HEK293 (cell line): Measurements from ENCODE around the gene ERMAP.

Experiments
- BCL6B ChIP-seq: fragments of 450-650 bp; formaldehyde crosslinking; IDR thresholded peaks from 2 replicates; pipeline ENCODE4 v1.5.1; 2017; ENCODE audit warnings: missing biosample characterization, missing genetic modification characterization
- GLIS2 ChIP-seq: fragments of 450-650 bp; formaldehyde crosslinking; IDR thresholded peaks from 2 replicates; pipeline ENCODE4 v1.5.1; 2016; ENCODE audit warnings: missing biosample characterization, missing genetic modification characterization
- KLF10 ChIP-seq: fragments of 450-650 bp; IDR thresholded peaks from 2 replicates; pipeline ENCODE4 v1.5.1; 2018; ENCODE audit warnings: missing biosample characterization, mild to moderate bottlenecking, missing genetic modification characterization
- KLF9 ChIP-seq: fragments of 450-650 bp; formaldehyde crosslinking; IDR thresholded peaks from 2 replicates; pipeline ENCODE4 v1.5.1; 2016; ENCODE audit warnings: missing biosample characterization, missing genetic modification characterization, low read depth
- ZBTB10 ChIP-seq: fragments of 450-650 bp; formaldehyde crosslinking; IDR thresholded peaks from 2 replicates; pipeline ENCODE4 v1.5.1; 2016; ENCODE audit warnings: missing biosample characterization, missing genetic modification characterization
- ZBTB6 ChIP-seq: fragments of 450-650 bp; formaldehyde crosslinking; IDR thresholded peaks from 2 replicates; pipeline ENCODE4 v1.5.1; 2017; ENCODE audit warnings: missing biosample characterization, missing genetic modification characterization
- ZFHX2 ChIP-seq: fragments of 450-650 bp; formaldehyde crosslinking; conservative IDR thresholded peaks from 2 replicates; pipeline ENCODE4 v1.5.1; 2016; ENCODE audit warnings: missing biosample characterization, missing genetic modification characterization
- ZIC2 ChIP-seq: fragments of 450-650 bp; formaldehyde crosslinking; IDR thresholded peaks from 2 replicates; pipeline ENCODE4 v1.5.1; 2016; ENCODE audit warnings: missing biosample characterization, missing genetic modification characterization
- ZNF174 ChIP-seq: fragments of 450-650 bp; formaldehyde crosslinking; IDR thresholded peaks from 2 replicates; pipeline ENCODE4 v1.5.0; 2017; ENCODE audit warnings: missing biosample characterization, mild to moderate bottlenecking, missing genetic modification characterization
- ZNF19 ChIP-seq: fragments of 450-650 bp; formaldehyde crosslinking; IDR thresholded peaks from 2 replicates; pipeline ENCODE4; 2016; ENCODE audit warnings: missing biosample characterization, missing genetic modification characterization, low read depth
- ZNF2 ChIP-seq: fragments of 450-650 bp; formaldehyde crosslinking; IDR thresholded peaks from 2 replicates; pipeline ENCODE4 v1.5.1; 2016; ENCODE audit warnings: missing biosample characterization, missing genetic modification characterization
- ZNF266 ChIP-seq: fragments of 450-650 bp; formaldehyde crosslinking; IDR thresholded peaks from 2 replicates; pipeline ENCODE4 v1.5.1; 2016; ENCODE audit warnings: missing biosample characterization, missing genetic modification characterization, low read depth
- ZNF335 ChIP-seq: fragments of 450-650 bp; formaldehyde crosslinking; conservative IDR thresholded peaks from 2 replicates; pipeline ENCODE4 v1.5.1; 2016; ENCODE audit warnings: missing biosample characterization, missing genetic modification characterization
- ZNF362 ChIP-seq: fragments of 450-650 bp; formaldehyde crosslinking; IDR thresholded peaks from 2 replicates; pipeline ENCODE4 v1.5.1; 2016; ENCODE audit warnings: missing biosample characterization, missing genetic modification characterization
- ZNF596 ChIP-seq: fragments of 450-650 bp; IDR thresholded peaks from 2 replicates; pipeline ENCODE4 v1.5.0; 2018; ENCODE audit warnings: missing biosample characterization, mild to moderate bottlenecking, missing genetic modification characterization, moderate library complexity
- ZNF610 ChIP-seq: fragments of 450-650 bp; formaldehyde crosslinking; IDR thresholded peaks from 2 replicates; pipeline ENCODE4 v1.5.1; 2016; ENCODE audit warnings: missing biosample characterization, missing genetic modification characterization, borderline replicate concordance
- ZNF692 ChIP-seq: fragments of 450-650 bp; formaldehyde crosslinking; IDR thresholded peaks from 2 replicates; pipeline ENCODE4 v1.5.1; 2016; ENCODE audit warnings: missing biosample characterization, missing genetic modification characterization
- ZXDB ChIP-seq: fragments of 450-650 bp; formaldehyde crosslinking; IDR thresholded peaks from 2 replicates; pipeline ENCODE4 v1.5.1; 2016; ENCODE audit warnings: missing biosample characterization, missing genetic modification characterization
- TF ChIP-seq, protein P1 (sequence below): fragments of 450-650 bp; formaldehyde crosslinking; IDR thresholded peaks from 2 replicates; pipeline ENCODE4 v1.5.1; 2016; ENCODE audit warnings: missing biosample characterization, missing genetic modification characterization
- TF ChIP-seq, protein P2 (sequence below): fragments of 450-650 bp; formaldehyde crosslinking; IDR thresholded peaks from 2 replicates; pipeline ENCODE4 v1.5.1; 2017; ENCODE audit warnings: missing biosample characterization, missing genetic modification characterization

The ERMAP gene

DNA sequence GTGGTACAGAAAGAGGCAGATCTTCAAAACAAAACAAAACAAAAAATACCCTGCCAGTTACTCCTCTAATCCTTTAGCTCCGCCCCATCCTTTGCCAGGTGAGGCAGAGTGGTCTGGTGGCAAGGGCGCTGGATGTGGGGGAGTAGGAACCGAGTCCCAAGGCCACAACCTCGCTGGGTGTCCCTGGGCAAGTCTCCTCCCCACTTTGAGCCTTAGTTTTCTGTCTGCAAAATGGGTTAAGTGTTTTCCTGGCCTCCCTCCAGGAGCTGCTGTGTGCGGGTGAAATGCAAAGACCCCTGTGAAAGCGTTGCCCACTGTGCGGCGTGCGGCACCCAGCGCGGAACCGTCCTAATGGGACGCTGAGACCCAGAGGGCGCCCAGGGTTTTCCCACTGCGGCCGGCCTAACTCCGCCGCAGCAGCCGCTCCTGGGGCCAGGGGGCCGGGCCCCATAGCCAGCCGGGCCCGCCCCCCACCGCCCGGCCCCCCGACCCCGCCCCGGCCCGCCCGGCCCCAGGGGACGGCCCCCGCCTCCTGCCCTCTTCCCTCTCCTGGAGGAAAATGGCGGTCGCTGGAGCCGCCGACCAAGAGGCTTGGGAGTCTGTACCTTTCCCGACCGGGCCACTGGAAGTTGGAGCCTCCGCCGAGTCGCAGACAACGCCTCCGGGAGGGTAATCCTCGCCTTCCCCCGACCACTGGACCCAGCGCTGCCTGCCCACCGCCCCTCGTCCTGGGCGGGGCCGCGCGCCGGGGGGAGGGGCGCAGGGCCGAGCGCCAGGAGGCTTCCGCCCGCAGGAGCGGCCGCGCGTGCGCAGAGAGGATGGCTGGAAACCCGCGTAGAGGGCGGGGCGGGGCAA is at the start of gene ERMAP, which contains the start of gene SVBP (continued):
- peak; percentile 72 for TF ChIP-seq ZNF335 (tag by site-specific recombination)
- TF ChIP-seq ZNF692 = peak; percentile 29; the same call in 1 of the 2 replicates
- peak; percentile 77 for TF ChIP-seq GLIS2 (tag by site-specific recombination)
- peak; percentile 32; the same call in 1 of the 2 replicates for TF ChIP-seq ZFHX2
- no peak for TF ChIP-seq ZNF174 (tag by site-specific recombination)
- TF ChIP-seq KLF10 (tag by site-specific recombination) = peak; percentile 92
- peak; percentile 71; the same call in 1 of the 2 replicates for TF ChIP-seq ZNF2 (tag by site-specific recombination)
- TF ChIP-seq ZBTB10 (tag by site-specific recombination) = 0 out of 2 replicates have a peak, but pooled peaks have one; percentile 0
- TF ChIP-seq KLF9 = peak; percentile 89
- TF ChIP-seq ZXDB (tag by site-specific recombination) = 0 out of 2 replicates have a peak, but pooled peaks have one; percentile 45
- TF ChIP-seq BCL6B = no peak
- no peak for TF ChIP-seq ZNF596 (tag by site-specific recombination)
- TF ChIP-seq, protein P1, sequence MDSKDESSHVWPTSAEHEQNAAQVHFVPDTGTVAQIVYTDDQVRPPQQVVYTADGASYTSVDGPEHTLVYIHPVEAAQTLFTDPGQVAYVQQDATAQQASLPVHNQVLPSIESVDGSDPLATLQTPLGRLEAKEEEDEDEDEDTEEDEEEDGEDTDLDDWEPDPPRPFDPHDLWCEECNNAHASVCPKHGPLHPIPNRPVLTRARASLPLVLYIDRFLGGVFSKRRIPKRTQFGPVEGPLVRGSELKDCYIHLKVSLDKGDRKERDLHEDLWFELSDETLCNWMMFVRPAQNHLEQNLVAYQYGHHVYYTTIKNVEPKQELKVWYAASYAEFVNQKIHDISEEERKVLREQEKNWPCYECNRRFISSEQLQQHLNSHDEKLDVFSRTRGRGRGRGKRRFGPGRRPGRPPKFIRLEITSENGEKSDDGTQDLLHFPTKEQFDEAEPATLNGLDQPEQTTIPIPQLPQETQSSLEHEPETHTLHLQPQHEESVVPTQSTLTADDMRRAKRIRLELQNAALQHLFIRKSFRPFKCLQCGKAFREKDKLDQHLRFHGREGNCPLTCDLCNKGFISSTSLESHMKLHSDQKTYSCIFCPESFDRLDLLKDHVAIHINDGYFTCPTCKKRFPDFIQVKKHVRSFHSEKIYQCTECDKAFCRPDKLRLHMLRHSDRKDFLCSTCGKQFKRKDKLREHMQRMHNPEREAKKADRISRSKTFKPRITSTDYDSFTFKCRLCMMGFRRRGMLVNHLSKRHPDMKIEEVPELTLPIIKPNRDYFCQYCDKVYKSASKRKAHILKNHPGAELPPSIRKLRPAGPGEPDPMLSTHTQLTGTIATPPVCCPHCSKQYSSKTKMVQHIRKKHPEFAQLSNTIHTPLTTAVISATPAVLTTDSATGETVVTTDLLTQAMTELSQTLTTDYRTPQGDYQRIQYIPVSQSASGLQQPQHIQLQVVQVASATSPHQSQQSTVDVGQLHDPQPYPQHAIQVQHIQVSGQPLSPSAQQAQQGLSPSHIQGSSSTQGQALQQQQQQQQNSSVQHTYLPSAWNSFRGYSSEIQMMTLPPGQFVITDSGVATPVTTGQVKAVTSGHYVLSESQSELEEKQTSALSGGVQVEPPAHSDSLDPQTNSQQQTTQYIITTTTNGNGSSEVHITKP (tag by site-specific recombination) = peak; percentile 76; the same call in 1 of the 2 replicates
- TF ChIP-seq ZBTB6 (tag by site-specific recombination) = peak; percentile 13; the same call in 1 of the 2 replicates
- TF ChIP-seq, protein P2, sequence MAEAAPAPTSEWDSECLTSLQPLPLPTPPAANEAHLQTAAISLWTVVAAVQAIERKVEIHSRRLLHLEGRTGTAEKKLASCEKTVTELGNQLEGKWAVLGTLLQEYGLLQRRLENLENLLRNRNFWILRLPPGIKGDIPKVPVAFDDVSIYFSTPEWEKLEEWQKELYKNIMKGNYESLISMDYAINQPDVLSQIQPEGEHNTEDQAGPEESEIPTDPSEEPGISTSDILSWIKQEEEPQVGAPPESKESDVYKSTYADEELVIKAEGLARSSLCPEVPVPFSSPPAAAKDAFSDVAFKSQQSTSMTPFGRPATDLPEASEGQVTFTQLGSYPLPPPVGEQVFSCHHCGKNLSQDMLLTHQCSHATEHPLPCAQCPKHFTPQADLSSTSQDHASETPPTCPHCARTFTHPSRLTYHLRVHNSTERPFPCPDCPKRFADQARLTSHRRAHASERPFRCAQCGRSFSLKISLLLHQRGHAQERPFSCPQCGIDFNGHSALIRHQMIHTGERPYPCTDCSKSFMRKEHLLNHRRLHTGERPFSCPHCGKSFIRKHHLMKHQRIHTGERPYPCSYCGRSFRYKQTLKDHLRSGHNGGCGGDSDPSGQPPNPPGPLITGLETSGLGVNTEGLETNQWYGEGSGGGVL (tag by site-specific recombination) = no peak
- TF ChIP-seq ZNF610 = peak; percentile 59; the same call in 1 of the 2 replicates
- no peak for TF ChIP-seq ZNF266
- TF ChIP-seq ZNF362 (tag by site-specific recombination) = no peak
- TF ChIP-seq ZNF19 (tag by site-specific recombination) = no peak
- peak; percentile 85 for TF ChIP-seq ZIC2 (tag by site-specific recombination)
